Femur (tissue), 1 donor: Measurements from ENCODE around the gene MFAP2.

ENCODE experiments used
- DNase-seq: peaks from one replicate; pipeline ENCODE4 v3.0.0-alpha.2; 2017

Gene MFAP2, protein sequence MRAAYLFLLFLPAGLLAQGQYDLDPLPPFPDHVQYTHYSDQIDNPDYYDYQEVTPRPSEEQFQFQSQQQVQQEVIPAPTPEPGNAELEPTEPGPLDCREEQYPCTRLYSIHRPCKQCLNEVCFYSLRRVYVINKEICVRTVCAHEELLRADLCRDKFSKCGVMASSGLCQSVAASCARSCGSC

DNA sequence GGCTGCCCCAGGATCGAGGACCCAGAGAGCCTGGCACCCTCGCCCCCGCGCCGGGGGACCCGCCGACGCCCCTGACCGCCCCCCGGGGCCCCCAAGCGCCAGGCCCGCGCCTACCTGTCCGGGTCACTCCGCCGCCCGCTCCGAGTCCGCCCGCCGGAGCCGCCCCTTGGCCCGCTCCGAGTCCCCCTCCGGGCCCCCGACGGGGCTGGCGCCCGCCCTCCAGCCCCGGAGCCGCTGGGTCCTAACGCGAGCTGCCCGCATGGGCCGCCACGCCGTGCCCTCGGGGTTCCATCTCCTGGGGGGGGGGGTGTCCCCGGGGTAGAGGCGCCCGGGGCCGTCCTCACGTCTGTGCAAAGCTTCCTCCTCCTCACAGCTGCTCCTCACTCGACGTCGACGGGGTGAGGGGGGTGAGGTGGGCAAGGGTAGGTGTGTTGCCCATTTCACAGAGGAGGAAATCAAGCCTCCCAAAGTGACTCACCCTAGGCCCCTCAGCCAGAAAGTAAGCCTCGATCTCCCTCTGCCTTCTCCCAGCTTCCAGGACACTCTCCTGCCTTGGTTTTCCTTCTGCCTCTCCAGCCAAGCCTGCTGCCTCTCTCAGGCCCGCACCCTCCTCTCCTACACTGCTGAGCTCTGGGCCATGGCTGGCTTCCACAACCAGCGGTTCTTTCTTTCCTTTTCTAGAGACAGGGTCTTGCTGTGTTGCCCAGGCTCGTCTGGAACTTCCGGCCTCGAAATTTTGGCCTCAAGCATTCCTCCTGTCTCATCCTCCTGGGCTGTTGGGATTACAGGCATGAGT lies at the start of gene MFAP2:
TSS of gene MFAP2 (minus strand) at position 148 of the 796 bp plus-strand sequence. CDS start 2,347 bp downstream, outside the sequence.
- DNase-seq: peak; percentile 71

DNA sequence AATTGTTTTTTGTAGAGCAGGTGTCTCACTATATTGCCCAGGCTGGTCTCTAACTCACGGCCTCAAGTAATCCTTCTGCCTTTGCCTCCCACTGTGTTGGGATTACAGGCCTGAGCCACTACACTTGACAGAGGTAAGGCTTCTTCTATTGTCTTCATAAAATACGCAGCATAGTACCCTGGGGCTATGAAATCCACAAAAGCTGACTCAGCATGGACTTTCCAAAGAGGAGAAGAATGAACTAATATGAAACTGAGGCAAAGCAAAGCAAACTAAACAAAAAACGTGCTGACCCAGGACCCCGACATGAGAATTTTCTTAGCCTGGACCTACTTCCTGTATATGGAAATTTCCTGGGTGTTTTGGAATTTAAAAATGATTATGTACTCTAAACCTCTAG lies 49.8 kb upstream of the MFAP2 start:
- DNase-seq: no peak

DNA sequence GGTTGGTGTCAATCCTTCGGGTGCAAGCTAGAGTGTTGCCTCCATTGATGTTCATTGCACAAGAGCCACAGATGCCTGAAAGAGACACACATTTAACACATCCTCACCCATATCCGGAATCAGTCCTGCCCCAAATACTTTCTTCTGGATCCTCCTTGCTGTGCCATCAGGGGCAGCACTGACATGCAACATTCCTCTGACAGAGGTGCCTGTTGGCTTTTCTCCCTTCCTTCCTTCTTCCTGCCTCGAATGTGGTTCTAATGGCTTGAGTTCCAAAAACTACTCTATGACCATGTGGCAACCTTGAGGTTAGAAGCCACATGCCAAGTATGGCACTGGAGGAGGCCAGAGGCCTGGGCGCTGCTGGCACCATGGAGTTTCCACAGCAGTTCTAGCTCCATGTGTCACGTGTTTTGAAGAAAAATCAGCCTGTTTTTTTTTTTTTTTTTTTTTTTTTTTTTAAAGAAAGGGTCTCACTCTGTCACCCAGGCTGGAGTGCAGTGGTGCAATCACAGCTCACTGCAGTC lies 48.3 kb upstream of the MFAP2 start:
- no peak for DNase-seq

DNA sequence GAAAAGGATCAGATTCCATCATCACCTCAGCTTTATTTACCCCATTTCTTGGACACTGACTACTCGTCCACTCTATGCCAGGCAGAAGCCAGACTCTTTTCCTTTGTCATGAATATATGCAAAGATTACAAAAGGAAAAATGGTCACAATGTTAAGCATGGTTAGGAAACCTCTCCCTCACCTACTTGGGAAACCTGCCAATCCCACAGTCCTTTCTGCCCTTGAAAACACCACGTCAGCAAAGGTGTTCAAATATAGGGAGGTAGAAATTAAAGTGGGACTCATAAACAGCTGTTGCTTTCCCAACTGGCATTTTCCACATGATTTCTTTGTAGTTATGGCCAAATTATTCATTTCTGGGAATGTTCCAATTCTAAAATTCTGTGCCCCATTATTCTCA lies 47.5 kb upstream of the MFAP2 start:
- DNase-seq: no peak

DNA sequence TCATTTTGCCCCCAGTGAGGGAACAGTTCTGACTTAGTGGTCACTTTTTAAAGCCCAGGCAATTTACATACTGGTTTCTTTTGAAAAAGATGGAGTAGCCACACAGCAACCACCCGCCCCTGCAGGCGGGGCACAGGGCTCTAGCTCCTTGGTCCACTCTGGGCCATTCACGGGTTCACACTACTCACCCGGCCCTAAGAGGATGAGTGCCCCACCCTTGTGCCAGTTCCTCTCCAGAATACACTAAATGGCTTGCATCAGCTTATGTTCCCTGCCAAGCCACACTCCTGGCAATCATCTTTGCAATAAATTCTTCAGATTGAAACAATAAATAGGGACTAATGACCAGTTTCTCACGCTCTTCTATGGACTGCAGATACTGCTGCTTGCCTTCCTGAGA lies 47.0 kb upstream of the MFAP2 start:
- DNase-seq: no peak

- no peak for DNase-seq
These were observed 44.3 kb upstream of the MFAP2 start for GRCh38 chr1:17024721-17025120.

- DNase-seq: no peak
These were observed 43.2 kb upstream of the MFAP2 start for GRCh38 chr1:17023573-17023972.

GRCh38 chr1:17023102-17023501 lies 42.7 kb upstream of the MFAP2 start:
- no peak for DNase-seq

GRCh38 chr1:17021896-17022295 lies 41.5 kb upstream of the MFAP2 start:
- DNase-seq: no peak

- no peak for DNase-seq
These were observed 40.1 kb upstream of the MFAP2 start for GRCh38 chr1:17020502-17020901.

DNA sequence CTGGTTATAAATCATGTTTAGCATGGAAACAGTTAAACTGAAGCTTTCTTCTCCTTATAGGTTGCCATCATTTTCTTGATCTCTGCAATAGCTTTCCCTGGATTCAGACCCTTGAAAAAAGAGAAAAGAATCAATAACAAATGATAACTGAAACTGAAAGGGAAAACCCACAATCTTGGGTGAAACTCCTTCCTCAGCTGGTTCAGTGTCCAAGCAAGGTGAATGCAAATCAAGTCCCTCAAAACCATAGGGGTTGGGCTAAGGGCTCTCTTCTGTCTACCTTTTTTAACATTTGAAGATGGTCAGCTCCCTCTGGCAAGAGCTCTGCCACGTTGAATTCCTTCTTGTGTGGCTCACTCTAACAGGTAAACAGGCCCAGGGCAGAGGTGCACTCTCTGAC lies 38.4 kb upstream of the MFAP2 start:
- no peak for DNase-seq

DNA sequence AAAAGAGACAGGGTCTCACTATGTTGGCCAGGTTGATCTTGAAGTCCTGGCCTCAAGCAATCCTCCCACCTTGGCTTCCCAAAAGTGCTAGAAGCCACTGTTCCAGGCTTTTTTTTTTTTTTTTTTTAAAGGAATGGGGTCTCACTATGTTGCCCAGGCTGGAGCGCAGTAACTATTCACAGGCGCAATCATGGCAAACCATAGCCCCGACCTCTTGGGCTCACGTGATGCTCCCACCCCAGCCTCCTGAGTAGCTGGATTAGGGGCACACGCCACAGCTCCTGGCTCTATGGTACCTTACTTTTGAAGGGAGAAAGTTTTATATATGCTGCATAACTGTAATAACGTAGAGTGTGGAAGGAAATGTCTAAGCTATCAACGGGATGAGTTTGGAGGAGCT lies 37.0 kb upstream of the MFAP2 start:
- no peak for DNase-seq

DNA sequence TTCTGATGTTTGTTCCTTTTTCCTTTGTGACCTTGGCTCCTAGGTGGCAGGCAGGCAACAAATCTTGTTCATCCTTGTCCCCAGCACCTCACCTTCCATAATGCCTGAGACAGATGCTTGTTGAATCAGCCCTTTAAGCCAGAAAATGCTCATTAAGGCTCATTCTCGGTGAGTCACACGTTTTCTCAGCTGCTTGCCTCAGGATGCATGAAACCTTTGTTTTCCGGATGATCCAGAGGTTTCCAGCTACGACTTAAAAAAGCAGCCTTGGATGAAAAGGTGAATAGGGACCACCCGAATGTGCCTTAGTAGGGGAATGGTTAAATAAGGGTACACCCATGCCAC lies 35.9 kb upstream of the MFAP2 start:
- no peak for DNase-seq

DNA sequence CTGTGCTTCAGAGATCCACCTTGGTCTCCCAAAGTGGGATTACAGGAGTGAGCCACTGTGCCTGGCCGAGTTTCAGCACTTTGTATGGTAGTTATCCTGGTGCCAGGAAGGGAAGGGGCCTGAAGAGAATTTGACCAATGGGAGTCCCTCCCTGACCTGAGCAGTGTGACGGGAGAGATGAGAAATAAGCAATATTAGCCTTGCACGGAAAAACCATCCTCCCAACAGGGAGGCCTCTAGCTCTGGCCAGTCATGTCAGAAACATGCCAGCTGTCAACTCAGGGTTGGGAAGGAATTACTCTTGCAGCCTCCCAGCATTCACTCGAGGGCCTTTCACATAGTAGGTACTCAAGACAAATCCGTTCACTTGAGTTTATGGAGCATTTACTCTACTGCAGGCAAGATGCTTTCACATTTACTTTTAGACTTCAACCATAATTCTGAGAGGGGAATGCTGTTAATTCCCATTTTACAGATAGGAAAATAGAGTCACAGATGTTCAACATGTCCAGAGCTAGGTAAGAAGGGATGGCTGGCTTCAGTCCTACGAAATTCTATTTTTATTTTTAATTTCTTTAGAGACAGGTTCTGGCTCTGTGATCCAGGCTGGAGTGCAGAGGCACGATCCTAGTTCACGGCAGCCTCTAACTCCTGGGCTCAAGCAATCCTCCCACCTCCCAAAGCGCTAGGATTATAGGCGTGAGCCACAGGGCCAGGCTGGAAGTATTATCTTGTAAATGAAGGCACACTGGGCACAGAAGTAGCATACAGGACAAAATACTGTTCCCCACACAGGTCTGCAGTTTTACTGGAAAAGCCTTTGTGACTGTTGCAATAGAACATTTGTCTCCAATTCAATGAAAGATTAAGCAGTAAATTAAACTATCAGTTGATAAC lies 34.5 kb upstream of the MFAP2 start:
- DNase-seq: no peak

GRCh38 chr1:17013491-17014320 lies 33.3 kb upstream of the MFAP2 start:
- peak; percentile 56 for DNase-seq

DNA sequence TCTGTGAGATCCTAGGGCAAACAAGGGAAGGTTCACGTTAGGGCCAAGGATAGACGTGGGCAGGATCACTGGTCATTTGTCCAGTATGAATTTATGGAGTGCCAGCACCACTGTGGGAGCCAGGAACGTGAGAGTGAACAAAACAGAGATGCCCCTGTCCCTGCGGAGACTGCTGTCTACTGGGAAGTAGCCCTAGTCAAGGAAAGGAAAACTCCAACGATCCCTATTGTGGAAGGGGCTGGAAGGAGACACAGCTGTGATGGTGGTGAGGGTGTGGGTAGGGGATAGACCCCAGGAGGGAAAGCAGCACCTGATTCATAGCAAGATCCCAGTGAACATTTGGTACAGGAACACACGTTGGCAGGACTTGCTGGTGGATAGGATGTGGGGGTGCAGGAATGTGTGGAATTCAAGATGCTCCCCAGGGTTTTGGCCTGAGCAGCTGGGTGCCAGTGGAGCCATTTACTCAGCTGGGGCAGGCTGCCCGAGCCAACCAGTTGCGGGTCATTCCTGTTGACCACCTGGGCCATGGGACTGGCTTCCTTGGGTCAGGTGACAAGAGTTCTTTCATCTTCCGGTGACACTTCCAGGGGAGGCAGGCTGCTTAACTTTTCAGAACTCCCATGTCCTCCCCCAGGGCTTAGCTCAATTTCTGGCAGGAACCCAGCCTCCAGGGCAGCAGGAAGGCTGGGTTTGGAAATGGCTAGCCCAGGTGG lies 32.5 kb upstream of the MFAP2 start:
- no peak for DNase-seq

DNA sequence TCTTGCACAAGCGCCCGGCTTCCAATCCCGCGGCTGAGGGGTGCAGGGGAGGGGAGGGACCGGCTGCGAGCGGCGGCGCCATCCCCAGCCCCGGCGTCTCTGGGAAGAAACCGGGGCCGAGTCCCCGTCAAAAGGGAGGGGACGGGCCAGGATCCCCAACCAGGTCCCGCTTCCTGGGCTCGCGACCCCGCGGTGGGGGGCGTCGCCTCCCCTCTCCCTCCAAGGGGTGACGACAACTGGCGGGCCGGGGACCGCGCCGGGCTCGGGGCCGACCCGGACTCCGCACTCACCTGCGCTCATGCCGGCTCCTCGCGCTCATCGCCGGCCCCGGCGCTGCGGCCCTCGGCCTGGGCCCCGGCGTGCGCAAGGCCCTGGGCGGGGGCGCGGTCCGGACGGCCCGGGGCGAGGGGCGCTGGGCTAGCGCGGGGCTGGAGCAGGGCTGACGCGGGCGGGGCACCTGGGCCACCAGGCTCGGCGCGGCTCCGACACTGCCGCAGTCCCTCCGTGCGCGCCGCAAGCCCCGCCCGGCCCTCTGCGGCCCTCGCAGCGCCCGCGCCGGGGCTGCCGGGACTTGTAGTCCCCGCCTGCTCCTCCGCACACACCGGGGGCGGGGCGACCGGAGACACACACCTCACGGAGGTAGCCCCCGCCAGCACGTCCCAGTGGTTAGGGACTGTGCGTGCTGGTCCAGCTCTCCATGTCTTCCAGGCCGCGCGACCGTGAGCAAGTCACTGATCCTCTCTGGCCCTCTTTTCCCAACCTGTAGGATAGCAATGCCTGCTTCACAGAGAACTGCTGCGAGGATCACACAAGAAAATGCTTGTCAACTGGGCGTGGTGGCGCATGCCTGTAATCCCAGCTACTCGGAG lies 31.3 kb upstream of the MFAP2 start, which contains the start of gene ATP13A2:
TSS of gene ATP13A2 (minus strand) at position 490 of the 869 bp plus-strand sequence. CDS start at position 300, 190 bp downstream.
- peak; percentile 81 for DNase-seq

GRCh38 chr1:17011092-17011438 lies 30.6 kb upstream of the MFAP2 start:
- DNase-seq: no peak

DNA sequence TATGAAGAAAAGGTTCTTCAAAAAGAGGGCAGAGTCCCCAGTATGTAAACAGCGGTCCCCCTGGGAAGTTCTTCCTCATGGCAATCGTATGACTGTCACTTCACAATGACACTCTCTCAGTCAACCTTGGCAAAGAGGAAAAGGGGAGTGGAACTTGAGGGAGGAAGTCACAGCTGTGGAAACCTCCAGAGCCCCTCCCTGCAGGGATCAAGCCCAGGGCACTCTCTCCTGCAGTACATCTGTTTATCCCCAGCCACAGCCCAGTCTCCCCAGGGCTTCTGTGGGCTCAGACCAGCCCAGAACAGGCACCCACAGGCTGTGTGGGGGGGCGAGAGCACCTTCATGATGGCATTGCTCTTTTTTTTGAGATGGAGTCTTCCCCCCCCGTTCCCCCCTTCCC lies 29.3 kb upstream of the MFAP2 start:
- no peak for DNase-seq

- no peak for DNase-seq
These were observed 27.9 kb upstream of the MFAP2 start for GRCh38 chr1:17008208-17008855.
